Measurements from ENCODE around the gene DHRS3.

The DHRS3 gene

DNA sequence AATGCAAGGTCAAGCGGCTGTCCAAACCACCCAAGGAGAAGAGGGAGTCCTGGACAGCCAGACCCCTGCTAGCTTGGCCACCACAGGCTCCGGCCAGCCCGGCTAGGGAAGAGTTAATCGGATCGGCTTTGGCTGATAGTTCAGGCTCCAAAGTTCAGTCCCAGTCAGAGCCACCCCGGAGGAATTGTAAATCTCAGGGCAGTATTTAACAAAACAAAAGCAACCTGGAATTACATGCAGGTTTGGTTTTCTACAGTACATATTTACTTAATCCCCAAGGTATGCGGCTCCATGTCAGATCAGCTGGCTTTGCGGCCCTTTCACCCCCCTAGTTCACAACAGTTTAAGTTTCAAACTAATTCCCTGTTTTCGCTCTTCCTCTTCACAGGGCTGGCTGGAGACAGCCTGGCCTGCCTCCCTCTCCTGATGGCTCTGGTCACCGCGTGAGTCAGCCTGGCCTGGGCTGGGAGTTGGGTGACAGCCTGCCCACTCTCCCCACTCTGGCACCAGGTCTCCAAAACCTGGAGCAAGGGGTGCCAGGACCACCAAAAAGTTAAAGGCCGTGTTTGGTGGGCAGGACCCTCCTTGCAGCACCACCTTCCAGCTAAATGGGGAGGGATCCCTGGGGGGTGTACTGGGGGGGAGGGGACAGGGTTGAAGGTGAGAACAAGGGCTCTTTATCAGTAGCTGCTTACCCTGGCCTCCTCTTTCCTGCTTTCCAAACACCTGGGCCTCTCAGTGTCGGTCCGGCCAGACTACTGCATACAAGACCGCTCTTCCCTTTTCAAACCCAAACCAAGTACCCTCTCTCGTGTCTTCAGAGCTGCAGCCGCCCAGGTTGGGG, 1.9 kb downstream of the DHRS3 start:
- DNase-seq = peak; percentile 2

- no peak for DNase-seq
Observed at GRCh38 chr1:12615159-12615864, 2.7 kb downstream of the DHRS3 start.

- no peak for DNase-seq
Observed at GRCh38 chr1:12614402-12615158, 3.4 kb downstream of the DHRS3 start.

DNA sequence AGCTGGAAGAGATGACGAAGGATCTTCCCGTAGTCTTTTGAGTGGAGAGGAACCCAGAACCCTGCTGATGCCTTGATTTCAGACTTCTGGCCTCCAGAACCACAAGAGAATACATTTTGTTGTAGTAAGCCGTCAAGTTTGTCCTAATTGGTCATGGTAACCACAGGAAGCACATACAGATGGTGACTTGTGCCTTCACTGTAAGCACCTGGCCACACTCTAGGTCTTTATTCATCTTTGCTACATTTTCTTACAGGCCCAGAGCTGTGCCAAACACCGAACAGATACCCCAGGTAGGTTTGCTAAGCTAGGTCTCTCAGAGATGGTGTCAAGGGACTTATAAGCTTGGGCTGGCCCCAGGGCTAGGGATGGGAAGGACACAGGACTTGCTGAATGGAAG, 4.8 kb downstream of the DHRS3 start:
- DNase-seq = no peak

GRCh38 chr1:12610941-12611340, 7.1 kb downstream of the DHRS3 start:
- no peak for DNase-seq

DNA sequence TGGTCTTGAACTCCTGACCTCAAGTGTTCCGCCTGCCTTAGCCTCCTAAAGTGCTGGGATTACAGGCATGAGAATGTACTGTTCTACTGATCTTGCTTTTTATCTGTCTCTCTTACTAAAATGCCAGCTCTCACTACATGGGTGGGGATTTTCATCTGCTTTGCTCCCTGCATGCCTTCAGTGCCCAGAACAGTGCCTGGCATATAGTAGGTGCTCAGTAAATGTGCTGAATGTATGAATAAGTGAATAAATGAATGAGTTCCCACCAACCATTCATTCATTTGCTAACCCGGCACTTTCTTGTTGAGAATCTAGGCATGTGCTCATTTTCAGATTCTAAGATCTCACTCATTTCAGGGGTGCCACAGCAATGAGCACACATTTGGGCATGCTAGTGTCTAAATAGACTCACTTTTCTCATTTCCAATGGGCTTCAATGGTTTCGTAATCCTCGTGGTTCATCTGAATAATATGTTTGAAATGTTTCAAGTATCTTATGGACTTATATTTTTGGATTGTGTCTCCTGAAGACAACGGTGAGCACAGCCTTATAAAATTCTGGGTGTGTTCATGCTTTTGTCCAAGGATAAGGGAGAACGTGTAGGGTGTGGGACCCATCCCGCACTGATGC, 7.6 kb downstream of the DHRS3 start:
- no peak for DNase-seq

DNA sequence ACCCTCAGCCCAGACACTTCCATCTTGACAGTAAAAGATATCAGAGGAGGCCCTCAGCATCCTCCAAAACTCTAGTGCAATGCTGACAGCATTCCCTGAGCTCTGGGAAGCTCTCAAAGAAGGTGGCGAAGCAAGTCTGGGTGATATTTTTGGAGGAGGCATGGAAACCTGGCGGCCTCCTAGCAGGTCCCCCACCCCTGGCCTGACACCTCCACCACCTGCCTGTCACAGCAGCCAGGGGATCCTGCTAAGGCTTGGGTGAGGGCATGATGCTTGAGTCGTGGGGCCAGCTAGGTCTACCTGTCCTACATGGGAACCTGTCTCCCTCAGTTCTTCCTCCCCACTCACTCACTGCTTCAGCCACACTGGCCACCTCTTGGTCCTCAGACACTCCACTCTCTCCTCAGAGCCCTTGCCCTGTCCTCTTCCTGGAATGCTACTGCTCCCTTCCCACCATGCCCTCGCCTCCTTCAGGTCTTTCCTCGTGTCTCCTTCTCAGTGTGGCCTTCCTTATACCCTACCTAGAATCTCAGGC, 8.5 kb downstream of the DHRS3 start:
- DNase-seq = no peak

DNA sequence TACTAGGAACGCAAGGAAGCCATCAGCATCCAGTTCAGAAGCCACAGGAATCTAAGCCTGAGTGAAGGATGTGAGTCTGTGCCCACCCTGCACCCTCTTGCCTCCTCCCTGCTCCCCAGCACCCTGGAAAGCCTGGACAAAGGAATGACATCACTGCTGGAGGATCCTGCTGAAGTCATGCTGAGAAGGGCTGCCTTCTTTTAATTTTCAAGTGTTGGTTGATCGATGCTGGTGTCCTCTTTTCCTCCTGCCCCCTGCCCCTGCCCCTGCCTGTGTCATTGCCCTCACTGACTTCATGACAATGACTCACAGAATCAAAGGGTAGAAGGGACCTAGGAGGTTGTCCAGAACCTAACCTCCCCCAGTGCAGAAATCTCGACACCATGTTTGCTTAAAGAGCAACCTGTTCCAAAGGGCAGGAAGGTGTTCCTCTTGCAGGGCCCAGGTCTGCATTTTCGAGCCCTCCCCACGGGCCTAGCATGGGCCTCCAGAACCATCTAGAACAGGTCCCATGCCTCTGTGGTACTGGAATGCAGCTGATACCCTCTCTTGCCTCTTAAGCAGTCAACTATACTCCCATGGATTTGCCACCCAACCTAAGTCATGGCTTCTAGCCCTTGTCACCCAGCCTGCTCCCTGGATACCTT, 9.6 kb downstream of the DHRS3 start:
- DNase-seq = no peak

DNA sequence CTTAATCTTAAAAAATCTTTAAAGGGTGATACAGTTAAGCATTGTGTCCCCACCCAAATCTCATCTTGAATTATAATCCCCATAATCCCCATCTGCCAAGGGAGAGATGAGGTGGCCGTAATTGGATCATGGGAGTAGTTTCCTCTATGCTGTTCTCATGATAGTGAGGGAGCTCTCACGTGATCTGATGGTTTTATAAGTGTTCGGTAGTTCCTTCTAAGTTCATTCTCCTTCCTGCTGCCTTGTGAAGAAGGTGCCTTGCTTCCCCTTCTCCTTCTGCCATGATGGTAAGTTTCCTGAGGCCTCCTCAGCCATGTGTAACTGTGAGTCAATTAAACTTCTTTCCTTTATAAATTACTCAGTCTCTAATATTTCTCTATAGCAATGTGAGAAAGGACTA, 10.7 kb downstream of the DHRS3 start:
- DNase-seq = no peak

- DNase-seq = no peak
Observed at GRCh38 chr1:12604986-12605385, 13.0 kb downstream of the DHRS3 start.

GRCh38 chr1:12604114-12604874, 13.7 kb downstream of the DHRS3 start:
- DNase-seq = no peak

DNA sequence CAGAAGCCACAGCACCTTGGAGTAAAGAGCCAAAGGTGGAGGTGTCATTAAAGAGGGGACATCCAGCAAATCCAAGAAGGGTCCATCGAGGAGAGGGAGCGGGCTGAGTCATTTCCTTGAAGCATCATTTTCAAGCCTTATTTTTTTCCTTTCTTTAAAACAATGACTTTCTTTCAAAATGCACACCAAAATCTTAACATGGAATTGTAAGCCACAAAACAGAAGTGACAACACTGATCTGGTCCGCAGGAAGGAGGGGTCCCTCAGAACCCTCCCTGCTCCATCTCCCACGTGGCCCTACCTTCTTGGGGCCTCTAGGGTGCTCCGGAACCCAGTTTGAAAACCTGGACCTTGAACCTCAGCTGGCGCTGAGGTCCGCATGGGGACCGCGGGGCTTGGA, 14.8 kb downstream of the DHRS3 start:
- DNase-seq = no peak

DNA sequence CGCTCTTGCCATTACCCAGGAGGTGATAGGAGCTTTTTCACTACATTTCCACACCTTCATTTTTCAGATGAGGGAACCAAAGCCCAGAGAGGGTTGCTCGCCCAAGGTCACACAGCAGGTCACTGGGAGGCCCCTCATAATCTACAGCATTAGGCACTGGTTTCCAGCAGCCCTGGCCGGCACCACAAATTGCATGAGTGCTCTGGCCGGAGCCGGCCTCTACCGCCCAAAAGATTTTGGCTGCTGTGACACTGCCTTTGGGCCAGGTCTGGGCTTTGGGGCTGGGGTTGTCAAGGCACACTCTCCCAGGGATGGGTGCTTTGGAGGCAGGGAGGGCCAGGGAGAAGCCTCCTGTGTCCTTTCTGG, 15.4 kb downstream of the DHRS3 start:
- no peak for DNase-seq

- no peak for DNase-seq
Observed at GRCh38 chr1:12601700-12602658, 16.0 kb downstream of the DHRS3 start.

- DNase-seq = no peak
Observed at GRCh38 chr1:12600880-12601633, 17.0 kb downstream of the DHRS3 start.

GRCh38 chr1:12600335-12600734, 17.7 kb downstream of the DHRS3 start:
- DNase-seq = no peak

DNA sequence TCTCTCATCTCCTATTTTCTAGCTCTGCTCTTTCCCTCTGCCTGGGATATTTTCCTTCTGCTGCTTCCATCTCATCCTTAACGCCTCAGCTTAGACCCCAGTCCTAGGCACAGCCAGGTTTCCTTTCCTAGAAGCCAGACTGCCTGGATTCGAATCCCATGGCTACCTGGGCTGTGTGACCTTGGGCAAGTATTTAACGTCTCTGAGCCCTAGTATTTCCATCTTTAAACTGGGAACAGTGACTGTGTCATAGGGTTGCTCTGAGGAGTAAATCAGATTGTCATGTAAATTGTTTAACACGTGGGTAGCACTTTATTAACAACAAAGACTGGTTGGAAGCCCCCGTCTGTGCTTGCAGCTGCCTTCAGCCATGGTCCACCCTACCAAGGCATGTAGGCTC, 18.4 kb downstream of the DHRS3 start:
- DNase-seq = no peak

GRCh38 chr1:12598974-12599373, 19.0 kb downstream of the DHRS3 start:
- no peak for DNase-seq

- DNase-seq = no peak
Observed at GRCh38 chr1:12597792-12598191, 20.2 kb downstream of the DHRS3 start.

Data from NCI-H146 (cell line).